NCI-H524 treated with DMSO at 0.1 percent for 48 hours (cell line): ENCODE results near the gene TRAF2.
"Not testable (repeated sequence)": the region's sequence is repeated elsewhere in the genome, so short reads cannot be mapped to it uniquely, and the experiment has no call there.

Experiments used
- DNase-seq: peaks from one replicate; lab custom pipeline; 2025; lab: John Stamatoyannopoulos, UW

TRAF2 gene

GRCh38 chr9:136885950-136886578, at the start of gene TRAF2:
TSS of gene TRAF2 (plus strand) at chr9:136886516. CDS start at chr9:136898741, 12,225 bp downstream.
- peak; percentile 89 for DNase-seq

- no peak for DNase-seq
Measured at GRCh38 chr9:136837146-136837855, 49.0 kb upstream of the TRAF2 start.

- DNase-seq, result not testable (repeated sequence)
Measured at GRCh38 chr9:136837856-136838277, 48.4 kb upstream of the TRAF2 start.

- no peak for DNase-seq
Measured at GRCh38 chr9:136838314-136839228, 47.7 kb upstream of the TRAF2 start.

- DNase-seq, result no peak
Measured at GRCh38 chr9:136839229-136840139, 46.8 kb upstream of the TRAF2 start.

- no peak for DNase-seq
Measured at GRCh38 chr9:136840140-136840876, 46.0 kb upstream of the TRAF2 start.

- peak; percentile 83 for DNase-seq
Measured at GRCh38 chr9:136840877-136841645, 45.3 kb upstream of the TRAF2 start.

- peak; percentile 26 for DNase-seq
Measured at GRCh38 chr9:136841646-136842379, 44.5 kb upstream of the TRAF2 start.

- DNase-seq, result peak; percentile 33
Measured at GRCh38 chr9:136842380-136842948, 43.9 kb upstream of the TRAF2 start, which contains the start of gene AJM1. TSS of gene AJM1 (plus strand) at chr9:136842478. CDS start at chr9:136844415, 1,937 bp downstream.

- not testable (repeated sequence) for DNase-seq
Measured at GRCh38 chr9:136843159-136843800, 43.0 kb upstream of the TRAF2 start.

- not testable (repeated sequence) for DNase-seq
Measured at GRCh38 chr9:136843801-136844740, 42.2 kb upstream of the TRAF2 start.

- DNase-seq, result no peak
Measured at GRCh38 chr9:136844761-136845464, 41.4 kb upstream of the TRAF2 start.

- no peak for DNase-seq
Measured at GRCh38 chr9:136845465-136846260, 40.7 kb upstream of the TRAF2 start.

GRCh38 chr9:136846376-136847087, 39.8 kb upstream of the TRAF2 start:
- no peak for DNase-seq
